HFFc6 (cell line): ENCODE measurements around the gene CXADR. TPM values are rescaled to one million over a fixed set of nuclear protein-coding genes. Genes with fewer than 3 reads are reported as not detected.
"Not testable (repeated sequence)": the region's sequence is repeated elsewhere in the genome, so short reads cannot be mapped to it uniquely, and the experiment has no call there.

Source experiments
- DNase-seq: peaks from one replicate; pipeline ENCODE4 v3.0.0-alpha.2; 2018
- H3K27ac Mint-ChIP-seq: 2 replicates; pipeline ENCODE4 v1.8.0; 2020; ENCODE audit warnings: mild to moderate bottlenecking, mixed read lengths
- H3K27me3 Mint-ChIP-seq: 2 replicates; pipeline ENCODE4 v1.8.0; 2021; ENCODE audit warnings: mild to moderate bottlenecking, moderate library complexity, mixed read lengths; ENCODE audit not compliant: insufficient read depth
- H3K36me3 Mint-ChIP-seq: 2 replicates; pipeline ENCODE4 v1.8.0; 2021; ENCODE audit warnings: low read depth, mixed read lengths
- H3K4me1 Mint-ChIP-seq: 2 replicates; pipeline ENCODE4 v1.8.0; 2020; ENCODE audit warnings: low read depth, mixed read lengths
- H3K4me3 Mint-ChIP-seq: 2 replicates; pipeline ENCODE4 v1.8.0; 2020; ENCODE audit warnings: mild to moderate bottlenecking, moderate library complexity, mixed read lengths
- H3K9me3 Mint-ChIP-seq: 2 replicates; pipeline ENCODE4 v1.8.0; 2020; ENCODE audit warnings: mild to moderate bottlenecking, mixed read lengths
- CTCF ChIP-seq: fragments of 200-600 bp; sonication (generic); IDR thresholded peaks from 2 replicates; pipeline ENCODE4 v1.5.0; 2021; ENCODE audit warnings: antibody characterized with exemption, mild to moderate bottlenecking
- total RNA-seq, 6 experiments: library from RNA; stranded (reverse); fragmentation: NEBNext Ultra II Directional; extraction: Animal tissue kit (Norgen Biotek cat#: 25700); gene quantifications; 2 replicates in 1 of 6; 3 replicates in 5 of 6; pipeline ENCODE4 v1.2.3, GENCODE V29; 2021

The CXADR gene
- total RNA-seq, 6 experiments from 2014 or later = 0.05 to 0.28 (median 0.09) TPM; not detected in 2

- DNase-seq = no peak
- Mint-ChIP-seq H3K9me3 (no peaks in the 10 kb centered on the region), H3K4me1 (no peaks in the 10 kb centered on the region), H3K4me3 (no peak overlapping the region), H3K27me3 (peaks cover 1% of the 10 kb centered on the region; the same call in 1 of the 2 replicates), H3K36me3 (no peaks in the 10 kb centered on the region), H3K27ac (no peak overlapping the region)
- TF ChIP-seq CTCF = no peak
These were observed 7.2 kb downstream of the CXADR start for GRCh38 chr21:17519965-17520609.

GRCh38 chr21:17523007-17523451, 10.2 kb downstream of the CXADR start:
- no peaks in the 10 kb centered on the region for H3K36me3 Mint-ChIP-seq
- no peak overlapping the region for H3K27ac Mint-ChIP-seq
- no peaks in the 10 kb centered on the region for H3K9me3 Mint-ChIP-seq
- no peak overlapping the region for H3K4me3 Mint-ChIP-seq
- peaks cover 1% of the 10 kb centered on the region; the same call in 1 of the 2 replicates for H3K27me3 Mint-ChIP-seq
- no peak for TF ChIP-seq CTCF
- H3K4me1 Mint-ChIP-seq = peaks cover 8% of the 10 kb centered on the region
- DNase-seq = no peak

- H3K27me3 Mint-ChIP-seq, H3K4me3 Mint-ChIP-seq, DNase-seq, H3K4me1 Mint-ChIP-seq, H3K9me3 Mint-ChIP-seq, H3K27ac Mint-ChIP-seq, H3K36me3 Mint-ChIP-seq: not testable (repeated sequence)
These were observed 11.2 kb downstream of the CXADR start for GRCh38 chr21:17523979-17524494.

DNA sequence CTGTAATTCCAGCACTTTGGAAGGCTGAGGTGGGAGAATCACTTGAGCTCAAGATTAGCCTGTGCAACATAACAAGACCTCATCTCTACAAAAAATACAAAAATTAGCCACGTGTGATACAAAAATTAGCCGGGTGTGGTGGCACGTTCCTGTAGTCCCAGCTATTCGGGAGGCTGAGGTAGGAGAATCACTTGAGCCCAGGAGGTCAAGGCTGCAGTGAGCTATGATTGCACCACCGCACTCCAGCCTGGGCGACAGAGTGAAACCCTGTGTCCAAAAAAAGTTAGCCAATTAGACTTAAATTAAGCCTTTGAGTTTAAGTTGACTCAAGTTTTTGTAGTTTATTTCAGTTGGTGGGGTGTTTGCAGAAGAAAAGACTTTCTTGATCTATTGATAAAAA, 11.8 kb downstream of the CXADR start:
- DNase-seq = no peak
- Mint-ChIP-seq H3K4me1 (peaks cover 8% of the 10 kb centered on the region), H3K27me3 (peaks cover 2% of the 10 kb centered on the region; the same call in 1 of the 2 replicates), H3K9me3 (no peaks in the 10 kb centered on the region), H3K27ac (no peak overlapping the region), H3K4me3 (no peak overlapping the region), H3K36me3 (no peaks in the 10 kb centered on the region)
- no peak for TF ChIP-seq CTCF

DNA sequence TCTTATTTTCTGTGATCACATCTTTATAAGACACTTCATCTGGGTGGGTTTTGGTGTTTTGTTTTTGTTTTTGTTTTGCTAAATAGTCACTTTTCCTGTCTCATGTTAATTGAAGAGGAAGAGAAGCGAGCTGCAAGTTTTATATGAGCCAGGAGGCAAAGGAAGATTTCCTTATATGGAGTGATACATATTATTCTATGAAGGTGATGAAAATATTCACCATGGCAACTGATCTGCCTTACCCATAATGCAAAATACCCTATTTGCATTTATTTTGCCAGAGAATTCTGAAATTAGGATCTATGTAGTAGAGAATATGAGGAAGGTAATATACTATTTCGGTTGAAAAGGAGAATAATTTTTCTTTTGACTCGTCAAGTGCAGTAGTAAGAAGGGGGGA, 13.9 kb downstream of the CXADR start:
- H3K9me3 Mint-ChIP-seq = no peaks in the 10 kb centered on the region
- no peaks in the 10 kb centered on the region for H3K36me3 Mint-ChIP-seq
- no peak for DNase-seq
- TF ChIP-seq CTCF = no peak
- no peak overlapping the region for H3K27ac Mint-ChIP-seq
- peaks cover 3% of the 10 kb centered on the region; the same call in 1 of the 2 replicates for H3K27me3 Mint-ChIP-seq
- peaks cover 8% of the 10 kb centered on the region for H3K4me1 Mint-ChIP-seq
- H3K4me3 Mint-ChIP-seq = no peak overlapping the region

- no peak overlapping the region for H3K27ac Mint-ChIP-seq
- peaks cover 3% of the 10 kb centered on the region; the same call in 1 of the 2 replicates for H3K27me3 Mint-ChIP-seq
- no peaks in the 10 kb centered on the region for H3K36me3 Mint-ChIP-seq
- DNase-seq = peak; percentile 25
- no peak overlapping the region for H3K4me3 Mint-ChIP-seq
- TF ChIP-seq CTCF = no peak
- no peaks in the 10 kb centered on the region for H3K9me3 Mint-ChIP-seq
- peaks cover 8% of the 10 kb centered on the region for H3K4me1 Mint-ChIP-seq
These were observed 14.4 kb downstream of the CXADR start for GRCh38 chr21:17527240-17527639.
